Endothelial cell (in vitro differentiated cells): ENCODE measurements around the gene CFAP74. TPM values are rescaled to one million over a fixed set of nuclear protein-coding genes. Genes with fewer than 3 reads are reported as not detected.

ENCODE experiments used
- DNase-seq: peaks from one replicate; pipeline ENCODE4 v3.0.0; 2021; ENCODE audit warnings: low spot score
- H3K27ac Mint-ChIP-seq: one replicate; pipeline ENCODE4 v1.8.0; 2021; ENCODE audit warnings: mixed read lengths, inconsistent platforms; ENCODE audit not compliant: unreplicated experiment
- H3K27me3 Mint-ChIP-seq: one replicate; pipeline ENCODE4 v1.8.0; 2021; ENCODE audit warnings: mild to moderate bottlenecking, moderate library complexity, mixed read lengths, inconsistent platforms; ENCODE audit not compliant: unreplicated experiment
- H3K36me3 Mint-ChIP-seq: one replicate; pipeline ENCODE4 v1.8.0; 2021; ENCODE audit warnings: mild to moderate bottlenecking, low read depth, mixed read lengths, inconsistent platforms; ENCODE audit not compliant: unreplicated experiment
- H3K4me1 Mint-ChIP-seq: one replicate; pipeline ENCODE4 v1.8.0; 2021; ENCODE audit warnings: mild to moderate bottlenecking, mixed read lengths, inconsistent platforms; ENCODE audit not compliant: unreplicated experiment
- H3K4me3 Mint-ChIP-seq: one replicate; pipeline ENCODE4 v1.8.0; 2021; ENCODE audit warnings: mild to moderate bottlenecking, mixed read lengths, inconsistent platforms; ENCODE audit not compliant: unreplicated experiment
- H3K9me3 Mint-ChIP-seq: one replicate; pipeline ENCODE4 v1.8.0; 2021; ENCODE audit warnings: mixed read lengths, inconsistent platforms; ENCODE audit not compliant: unreplicated experiment
- total RNA-seq: library from RNA; stranded (reverse); fragmentation: NEBNext Ultra II Directional; extraction: Animal tissue kit (Norgen Biotek cat#: 25700); gene quantifications from one replicate; pipeline ENCODE4 v1.2.1, GENCODE V29; 2021; ENCODE audit not compliant: unreplicated experiment
- TF ChIP-seq, protein P1 (sequence below): fragments of 200-600 bp; sonication (generic); IDR thresholded peaks from one replicate; pipeline ENCODE4 v1.5.0; 2021; ENCODE audit warnings: antibody characterized with exemption; ENCODE audit not compliant: unreplicated experiment

The CFAP74 gene
- total RNA-seq, 1 donor from 2014 or later, result not detected

DNA sequence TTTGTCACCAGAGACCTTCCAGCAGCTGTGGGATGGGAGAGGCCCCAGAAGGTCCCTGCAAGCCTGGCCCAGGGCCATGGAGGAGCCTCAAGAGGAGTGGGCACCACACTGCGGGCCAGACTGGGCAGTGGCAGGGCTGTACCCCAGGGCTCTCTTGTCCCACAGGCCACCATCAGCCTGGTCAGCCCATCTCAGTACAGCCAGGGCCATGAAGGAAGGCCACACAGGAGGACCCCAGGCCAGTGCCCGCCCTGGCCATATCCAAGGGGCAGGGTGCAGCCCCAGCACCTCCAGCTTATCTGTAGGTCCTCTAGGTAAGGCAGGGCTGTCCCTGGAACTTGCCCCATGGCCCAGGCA, 109.6 kb downstream of the CFAP74 start:
- Mint-ChIP-seq H3K36me3 (peaks cover 4% of the 10 kb centered on the region), H3K4me3 (no peak overlapping the region), H3K9me3 (no peaks in the 10 kb centered on the region), H3K4me1 (peaks cover 20% of the 10 kb centered on the region), H3K27ac (no peak overlapping the region), H3K27me3 (peaks cover 22% of the 10 kb centered on the region)
- TF ChIP-seq, protein P1, sequence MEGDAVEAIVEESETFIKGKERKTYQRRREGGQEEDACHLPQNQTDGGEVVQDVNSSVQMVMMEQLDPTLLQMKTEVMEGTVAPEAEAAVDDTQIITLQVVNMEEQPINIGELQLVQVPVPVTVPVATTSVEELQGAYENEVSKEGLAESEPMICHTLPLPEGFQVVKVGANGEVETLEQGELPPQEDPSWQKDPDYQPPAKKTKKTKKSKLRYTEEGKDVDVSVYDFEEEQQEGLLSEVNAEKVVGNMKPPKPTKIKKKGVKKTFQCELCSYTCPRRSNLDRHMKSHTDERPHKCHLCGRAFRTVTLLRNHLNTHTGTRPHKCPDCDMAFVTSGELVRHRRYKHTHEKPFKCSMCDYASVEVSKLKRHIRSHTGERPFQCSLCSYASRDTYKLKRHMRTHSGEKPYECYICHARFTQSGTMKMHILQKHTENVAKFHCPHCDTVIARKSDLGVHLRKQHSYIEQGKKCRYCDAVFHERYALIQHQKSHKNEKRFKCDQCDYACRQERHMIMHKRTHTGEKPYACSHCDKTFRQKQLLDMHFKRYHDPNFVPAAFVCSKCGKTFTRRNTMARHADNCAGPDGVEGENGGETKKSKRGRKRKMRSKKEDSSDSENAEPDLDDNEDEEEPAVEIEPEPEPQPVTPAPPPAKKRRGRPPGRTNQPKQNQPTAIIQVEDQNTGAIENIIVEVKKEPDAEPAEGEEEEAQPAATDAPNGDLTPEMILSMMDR, result no peak
- no peak for DNase-seq

- H3K4me3 Mint-ChIP-seq, result no peak overlapping the region
- peaks cover 24% of the 10 kb centered on the region for H3K4me1 Mint-ChIP-seq
- H3K36me3 Mint-ChIP-seq, result peaks cover 6% of the 10 kb centered on the region
- TF ChIP-seq, protein P1, result no peak
- H3K9me3 Mint-ChIP-seq, result no peaks in the 10 kb centered on the region
- H3K27me3 Mint-ChIP-seq, result peaks cover 24% of the 10 kb centered on the region
- no peak overlapping the region for H3K27ac Mint-ChIP-seq
- no peak for DNase-seq
Measured at GRCh38 chr1:1893291-1893985, 110.1 kb downstream of the CFAP74 start.

DNA sequence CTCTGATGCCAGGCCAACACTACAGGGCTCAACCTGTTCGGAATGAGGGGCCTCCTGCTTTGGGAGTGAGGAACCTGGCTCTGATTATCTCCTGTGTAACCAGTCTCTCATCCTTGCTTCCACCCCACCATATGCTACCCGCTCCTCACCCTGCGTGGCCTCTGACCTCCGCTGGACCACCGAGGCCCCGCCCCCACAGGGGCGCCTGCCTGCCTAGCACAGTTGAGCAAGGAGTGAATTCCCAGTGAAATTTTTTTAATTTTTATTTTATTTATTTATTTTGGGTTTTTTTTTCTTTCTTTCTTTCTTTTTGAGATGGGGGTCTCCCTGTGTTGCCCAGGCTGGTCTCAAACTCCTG, 110.8 kb downstream of the CFAP74 start:
- peak overlapping the region; percentile 90 for H3K27ac Mint-ChIP-seq
- H3K4me1 Mint-ChIP-seq, result peaks cover 29% of the 10 kb centered on the region
- H3K36me3 Mint-ChIP-seq, result peaks cover 6% of the 10 kb centered on the region
- TF ChIP-seq, protein P1, result no peak
- no peak for DNase-seq
- H3K27me3 Mint-ChIP-seq, result peaks cover 24% of the 10 kb centered on the region
- no peaks in the 10 kb centered on the region for H3K9me3 Mint-ChIP-seq
- H3K4me3 Mint-ChIP-seq, result peak overlapping the region; percentile 94

- TF ChIP-seq, protein P1, result no peak
- Mint-ChIP-seq H3K4me1 (peaks cover 30% of the 10 kb centered on the region), H3K27ac (peak overlapping the region; percentile 90), H3K27me3 (peaks cover 24% of the 10 kb centered on the region), H3K36me3 (peaks cover 6% of the 10 kb centered on the region), H3K9me3 (no peaks in the 10 kb centered on the region), H3K4me3 (peak overlapping the region; percentile 94)
- DNase-seq, result no peak
Measured at GRCh38 chr1:1892079-1892762, 111.4 kb downstream of the CFAP74 start.
